Activated T-cell treated with anti-CD3 and anti-CD28 coated beads for 4 hours (primary cell): ENCODE results near the gene SRRM1.

Experiments used
- DNase-seq: peaks from one replicate; pipeline ENCODE4 v3.0.0-alpha.2; 2020

SRRM1 gene, protein sequence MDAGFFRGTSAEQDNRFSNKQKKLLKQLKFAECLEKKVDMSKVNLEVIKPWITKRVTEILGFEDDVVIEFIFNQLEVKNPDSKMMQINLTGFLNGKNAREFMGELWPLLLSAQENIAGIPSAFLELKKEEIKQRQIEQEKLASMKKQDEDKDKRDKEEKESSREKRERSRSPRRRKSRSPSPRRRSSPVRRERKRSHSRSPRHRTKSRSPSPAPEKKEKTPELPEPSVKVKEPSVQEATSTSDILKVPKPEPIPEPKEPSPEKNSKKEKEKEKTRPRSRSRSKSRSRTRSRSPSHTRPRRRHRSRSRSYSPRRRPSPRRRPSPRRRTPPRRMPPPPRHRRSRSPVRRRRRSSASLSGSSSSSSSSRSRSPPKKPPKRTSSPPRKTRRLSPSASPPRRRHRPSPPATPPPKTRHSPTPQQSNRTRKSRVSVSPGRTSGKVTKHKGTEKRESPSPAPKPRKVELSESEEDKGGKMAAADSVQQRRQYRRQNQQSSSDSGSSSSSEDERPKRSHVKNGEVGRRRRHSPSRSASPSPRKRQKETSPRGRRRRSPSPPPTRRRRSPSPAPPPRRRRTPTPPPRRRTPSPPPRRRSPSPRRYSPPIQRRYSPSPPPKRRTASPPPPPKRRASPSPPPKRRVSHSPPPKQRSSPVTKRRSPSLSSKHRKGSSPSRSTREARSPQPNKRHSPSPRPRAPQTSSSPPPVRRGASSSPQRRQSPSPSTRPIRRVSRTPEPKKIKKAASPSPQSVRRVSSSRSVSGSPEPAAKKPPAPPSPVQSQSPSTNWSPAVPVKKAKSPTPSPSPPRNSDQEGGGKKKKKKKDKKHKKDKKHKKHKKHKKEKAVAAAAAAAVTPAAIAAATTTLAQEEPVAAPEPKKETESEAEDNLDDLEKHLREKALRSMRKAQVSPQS

DNA sequence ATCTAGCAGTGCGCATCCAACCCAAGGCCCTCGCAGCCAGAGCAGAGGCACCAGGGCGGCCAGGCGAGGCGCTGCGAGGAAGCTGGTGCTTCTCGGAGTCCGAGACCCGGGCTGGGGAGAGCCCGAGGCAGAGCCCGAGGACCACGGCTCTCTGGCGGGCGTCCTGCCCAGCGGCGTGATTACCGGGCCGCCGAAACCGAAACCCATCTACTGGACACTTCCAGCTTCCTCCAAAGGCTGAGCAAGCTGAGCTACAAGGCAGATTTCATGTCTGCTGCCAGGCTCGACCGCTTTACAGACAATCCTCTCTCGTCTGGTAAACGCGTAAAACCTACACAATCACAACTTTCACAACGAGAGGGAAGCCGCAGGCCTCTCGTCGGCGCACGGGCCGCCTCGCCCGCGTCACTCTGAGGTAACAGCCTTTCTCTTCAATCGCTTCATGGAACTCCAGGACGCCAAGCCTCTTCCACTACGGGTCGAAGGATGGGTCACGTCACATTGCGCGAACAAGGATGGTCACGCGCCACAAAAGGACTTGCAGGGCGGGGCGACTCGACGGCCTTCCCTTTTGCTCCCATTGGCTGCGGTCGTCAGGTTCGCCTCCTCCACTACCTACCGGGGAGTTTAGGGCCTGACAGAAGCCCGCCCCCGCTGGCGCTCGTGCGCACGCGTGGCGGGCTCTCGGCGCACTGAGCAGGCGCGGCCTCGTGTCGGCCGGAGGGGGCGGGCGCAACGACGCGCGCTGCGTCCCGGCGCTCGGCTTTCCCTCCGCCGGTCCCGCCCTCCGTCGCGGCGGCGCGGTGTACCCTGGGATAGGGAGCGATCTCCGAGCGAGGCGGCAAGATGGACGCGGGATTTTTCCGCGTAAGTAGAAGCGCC, at the start of gene SRRM1:
TSS of gene SRRM1 (plus strand) at position 822 of the 882 bp plus-strand sequence. CDS start at position 847, 25 bp downstream.
- peak; percentile 97 for DNase-seq

DNA sequence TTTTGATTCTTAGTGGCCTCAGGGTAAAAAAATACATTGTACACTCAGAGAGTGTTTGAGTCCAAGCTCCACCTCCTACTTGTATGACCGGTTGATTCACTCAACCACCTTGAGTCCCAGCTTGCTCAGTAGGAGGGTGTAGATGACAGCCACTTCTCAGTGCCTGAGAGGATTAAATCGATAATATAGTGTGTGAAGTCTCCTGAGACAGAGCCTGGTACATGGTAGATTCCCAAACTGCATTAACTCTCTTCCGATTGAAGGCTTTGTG, 48.8 kb upstream of the SRRM1 start:
- no peak for DNase-seq

DNA sequence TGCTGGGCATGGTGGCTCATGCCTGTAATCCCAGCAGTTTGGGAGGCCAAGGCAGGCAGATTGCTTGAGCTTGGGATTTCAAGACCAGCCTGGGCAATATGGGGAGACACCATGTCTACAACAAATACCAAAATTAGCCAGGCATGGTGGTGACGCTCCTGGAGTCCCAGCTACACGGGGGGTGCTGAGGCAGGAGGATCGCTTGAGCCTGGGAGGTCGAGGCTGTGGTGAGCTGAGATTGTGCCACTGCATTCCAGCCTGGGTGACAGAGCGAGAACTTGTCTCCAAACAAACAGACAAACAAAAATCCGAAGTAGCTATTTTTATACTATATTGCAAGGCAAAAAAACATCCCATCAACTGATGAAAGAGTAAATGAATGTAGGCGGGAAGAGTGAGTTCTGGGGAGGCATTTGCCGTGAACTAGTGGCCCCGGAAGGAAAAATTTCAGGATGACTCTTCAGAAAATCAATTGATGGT, 46.7 kb upstream of the SRRM1 start:
- no peak for DNase-seq

DNA sequence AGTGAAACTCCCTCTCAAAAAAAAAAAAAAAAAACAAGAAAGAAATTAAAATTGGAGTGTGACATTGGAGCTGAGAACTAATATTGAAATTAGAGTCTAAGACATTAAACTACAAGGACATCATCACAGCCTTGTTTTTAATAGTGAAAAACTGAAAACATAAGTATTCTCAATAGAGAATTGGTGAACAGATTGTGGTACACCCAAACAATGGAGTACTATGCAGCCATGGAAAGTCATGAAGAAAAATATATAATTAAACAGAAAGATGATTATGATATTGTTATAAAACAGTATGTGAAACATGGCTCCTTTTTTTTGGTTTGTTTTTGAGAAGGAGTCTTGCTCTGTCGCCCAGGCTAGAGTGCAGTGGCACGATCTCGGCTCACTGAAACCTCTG, 43.8 kb upstream of the SRRM1 start:
- DNase-seq = no peak

DNA sequence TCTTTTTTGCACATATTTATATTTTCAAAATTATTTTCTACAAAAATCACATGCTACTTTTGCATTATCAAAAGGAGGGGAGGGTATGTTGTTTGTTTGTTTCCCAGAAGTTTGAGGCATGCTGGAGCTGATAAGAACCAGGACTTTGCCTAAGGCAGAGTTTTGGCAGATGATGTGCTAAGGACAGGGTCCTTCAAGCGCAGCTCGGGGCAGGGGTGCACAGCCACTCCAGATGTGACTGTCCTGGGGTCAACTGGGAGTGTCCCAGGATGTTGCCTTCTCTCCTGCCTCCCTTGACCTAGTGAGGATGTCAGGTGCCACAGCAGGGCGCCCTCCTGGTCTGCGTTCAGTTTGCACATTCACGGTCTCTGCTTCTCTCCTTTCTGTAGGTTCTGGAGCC, 42.6 kb upstream of the SRRM1 start:
- no peak for DNase-seq

DNA sequence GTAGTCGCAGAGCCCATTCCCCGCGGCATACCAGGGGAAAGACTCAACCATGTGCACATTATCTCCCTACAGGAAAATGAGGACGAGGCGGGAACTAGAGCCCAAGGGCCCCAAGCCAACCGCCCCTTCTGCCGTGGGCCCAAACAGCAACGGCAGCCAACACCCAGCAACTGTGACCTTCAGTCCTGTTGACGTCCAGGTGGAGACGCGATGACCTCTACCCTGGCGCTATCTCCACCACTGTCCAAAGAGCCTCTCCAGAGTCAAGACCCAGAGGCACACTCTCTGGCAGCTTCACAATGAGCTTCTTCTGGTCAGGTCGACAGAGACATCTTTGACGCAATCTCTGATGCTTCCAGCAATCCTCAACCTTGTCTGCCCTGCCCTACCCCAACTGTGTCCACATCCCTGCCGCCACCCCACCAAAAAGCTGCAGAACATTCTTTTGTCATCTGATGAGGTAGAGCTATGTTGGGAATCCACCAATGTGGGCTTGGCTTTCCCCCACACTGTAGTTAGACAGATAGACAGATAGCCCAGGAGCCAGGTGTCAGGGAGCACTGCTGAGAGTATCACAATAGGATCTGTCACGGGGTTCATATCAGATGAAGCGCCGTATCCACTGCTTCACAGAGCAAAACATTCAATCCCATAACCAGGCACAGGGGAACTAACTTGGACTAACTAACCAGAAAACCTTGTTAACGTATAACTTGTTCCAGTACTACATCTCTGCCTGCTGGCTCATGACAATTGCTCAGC, 37.4 kb upstream of the SRRM1 start:
- no peak for DNase-seq

DNA sequence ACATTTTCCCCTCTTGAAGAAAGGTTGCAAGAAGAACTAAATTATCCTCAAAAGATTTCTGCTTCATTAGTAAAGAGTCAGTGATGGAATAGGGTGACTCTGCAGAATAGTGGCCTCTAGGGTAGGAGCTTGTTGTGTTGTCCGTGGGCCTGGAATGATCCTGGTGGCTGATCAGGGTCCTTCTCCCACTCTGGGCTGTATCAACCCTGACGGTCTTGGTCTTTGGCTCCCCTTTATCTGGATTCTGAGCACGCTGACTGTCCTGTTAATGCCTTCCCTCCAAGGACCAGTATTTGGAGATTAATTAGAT, 36.9 kb upstream of the SRRM1 start:
- no peak for DNase-seq

DNA sequence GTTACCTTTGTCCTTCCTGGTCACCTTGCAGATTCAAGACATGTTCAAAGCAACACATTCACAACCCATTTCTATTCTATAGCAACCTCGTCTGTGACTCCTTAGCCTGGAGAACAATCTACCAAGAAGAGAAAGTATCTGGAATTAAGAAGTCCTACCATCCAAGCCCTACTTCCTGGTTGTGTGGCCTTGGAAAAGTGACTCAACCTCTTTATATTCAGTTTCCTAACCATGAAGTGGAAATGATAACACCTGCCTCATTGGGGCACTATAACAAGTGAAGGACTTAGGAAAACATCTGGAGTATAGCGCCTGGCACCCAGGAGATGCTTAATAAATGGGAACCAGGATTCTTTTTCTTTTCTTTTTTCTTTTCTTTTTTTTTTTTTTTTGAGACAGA, 36.5 kb upstream of the SRRM1 start:
- no peak for DNase-seq

DNA sequence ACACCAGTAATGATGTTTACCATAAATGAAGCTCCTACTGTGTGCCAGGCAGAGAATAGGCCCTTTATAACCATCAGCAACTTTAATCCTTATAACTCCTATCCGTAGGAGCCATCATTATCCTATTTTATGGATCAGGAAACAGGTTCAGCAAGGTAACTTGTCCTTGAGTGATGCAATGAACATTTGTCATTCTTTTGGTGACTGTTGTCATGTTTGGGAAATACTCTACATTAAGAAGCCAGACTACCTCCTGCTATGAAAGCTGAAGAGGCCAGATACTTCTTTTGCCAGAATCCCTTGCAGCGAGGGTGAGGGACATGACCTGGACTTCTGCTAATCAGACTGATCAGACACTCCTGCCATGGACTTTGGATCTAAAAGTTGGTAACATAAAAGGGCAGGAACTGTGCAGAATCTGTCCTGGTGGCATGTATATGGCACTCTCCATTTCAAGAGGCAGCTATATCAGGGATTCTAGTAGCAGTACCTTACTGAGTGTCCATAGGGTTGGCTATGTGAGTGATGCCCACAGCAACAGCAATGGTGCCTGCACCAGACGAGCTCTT, 33.1 kb upstream of the SRRM1 start:
- DNase-seq = no peak

DNA sequence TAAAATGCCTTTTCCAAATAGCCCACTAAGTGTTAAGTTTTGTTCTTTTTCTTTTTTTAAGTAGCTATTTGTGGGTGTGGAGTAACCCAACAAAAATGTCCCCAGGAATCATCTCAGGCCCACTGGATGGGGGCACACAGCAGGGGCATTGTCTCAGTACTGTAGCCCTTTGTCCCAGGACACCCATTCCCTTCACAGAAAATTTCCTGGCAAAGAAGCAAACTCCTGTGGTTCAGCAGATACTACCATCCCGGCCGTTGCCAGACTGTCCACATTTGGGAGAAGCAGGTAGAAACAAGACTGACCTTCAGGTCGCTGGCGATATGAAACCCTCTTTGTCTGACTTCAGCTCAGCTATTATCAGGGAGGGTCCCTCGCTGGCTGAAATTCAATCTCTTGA, 23.7 kb upstream of the SRRM1 start:
- no peak for DNase-seq

DNA sequence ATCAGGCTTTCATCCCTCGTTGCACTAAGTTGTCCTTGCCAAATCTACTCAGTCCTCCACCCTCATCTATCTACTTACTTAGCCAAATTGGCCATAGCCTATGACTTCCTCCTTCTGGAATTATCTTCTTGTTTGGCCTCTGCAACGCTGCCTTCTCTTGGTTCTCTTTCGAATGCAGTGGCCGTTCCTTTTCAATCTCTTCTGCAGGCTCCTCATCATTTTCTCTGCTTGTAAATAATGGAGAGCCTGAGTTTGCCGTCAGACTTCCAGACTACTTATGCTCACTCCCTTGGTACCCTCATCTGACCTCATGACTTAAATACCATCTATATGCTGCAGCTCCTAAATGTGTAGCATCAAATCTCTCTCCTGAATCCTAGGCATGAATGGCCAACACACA, 22.4 kb upstream of the SRRM1 start:
- DNase-seq = no peak

DNA sequence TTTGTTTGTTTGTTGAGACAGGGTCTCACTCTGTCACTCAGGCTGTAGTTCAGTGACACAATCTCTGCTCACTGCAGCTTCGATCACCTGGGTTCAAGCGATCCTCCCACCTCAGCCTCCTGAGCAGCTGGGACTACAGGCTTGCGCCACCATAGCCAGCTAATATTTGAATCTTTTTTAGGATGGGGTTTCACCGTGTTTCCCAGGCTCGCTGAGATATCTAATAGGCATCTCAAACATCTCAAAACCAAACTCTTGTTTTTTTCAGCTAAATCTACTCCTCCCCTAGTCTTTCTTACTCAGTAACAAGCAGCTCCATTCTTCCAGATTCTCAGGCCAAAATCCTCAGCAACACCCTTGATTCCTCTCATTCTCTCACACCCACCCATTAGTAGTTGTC, 22.0 kb upstream of the SRRM1 start:
- DNase-seq = no peak

DNA sequence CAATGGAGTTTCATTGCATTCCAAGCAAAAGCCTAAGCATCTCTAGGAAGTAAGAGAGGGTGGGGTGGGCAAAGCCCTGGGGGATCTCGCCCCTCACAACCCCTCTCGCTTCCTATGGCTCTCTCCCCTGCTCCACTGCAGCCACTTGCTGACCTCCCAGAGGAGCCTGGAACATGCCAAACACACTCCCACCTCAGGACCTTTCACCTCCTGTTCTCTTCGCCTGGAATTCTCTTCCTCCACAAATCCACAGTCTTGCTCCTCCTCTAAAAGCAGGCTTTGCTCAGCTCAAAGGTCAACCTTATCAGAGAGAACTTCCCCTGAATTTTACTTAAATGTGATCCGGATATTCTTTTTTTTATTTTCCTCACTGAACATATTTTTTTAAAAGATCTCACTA, 20.9 kb upstream of the SRRM1 start:
- no peak for DNase-seq

DNA sequence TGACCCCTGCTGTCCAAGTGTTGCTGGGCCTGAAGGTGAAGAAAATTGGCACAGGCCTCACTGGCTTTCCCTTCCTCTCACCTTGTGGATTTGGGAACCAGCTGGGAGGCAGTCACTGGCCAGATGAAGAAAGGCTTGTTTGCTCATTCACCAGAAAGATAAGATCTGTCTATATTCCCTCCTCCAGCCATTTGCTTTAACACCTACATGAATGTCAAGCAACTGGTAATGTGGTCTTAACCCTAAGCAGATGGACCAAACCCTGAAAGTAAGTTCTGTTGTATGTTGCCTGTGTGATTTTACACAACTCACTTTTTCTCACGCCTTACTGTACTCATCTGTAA, 10.3 kb upstream of the SRRM1 start:
- DNase-seq = no peak

DNA sequence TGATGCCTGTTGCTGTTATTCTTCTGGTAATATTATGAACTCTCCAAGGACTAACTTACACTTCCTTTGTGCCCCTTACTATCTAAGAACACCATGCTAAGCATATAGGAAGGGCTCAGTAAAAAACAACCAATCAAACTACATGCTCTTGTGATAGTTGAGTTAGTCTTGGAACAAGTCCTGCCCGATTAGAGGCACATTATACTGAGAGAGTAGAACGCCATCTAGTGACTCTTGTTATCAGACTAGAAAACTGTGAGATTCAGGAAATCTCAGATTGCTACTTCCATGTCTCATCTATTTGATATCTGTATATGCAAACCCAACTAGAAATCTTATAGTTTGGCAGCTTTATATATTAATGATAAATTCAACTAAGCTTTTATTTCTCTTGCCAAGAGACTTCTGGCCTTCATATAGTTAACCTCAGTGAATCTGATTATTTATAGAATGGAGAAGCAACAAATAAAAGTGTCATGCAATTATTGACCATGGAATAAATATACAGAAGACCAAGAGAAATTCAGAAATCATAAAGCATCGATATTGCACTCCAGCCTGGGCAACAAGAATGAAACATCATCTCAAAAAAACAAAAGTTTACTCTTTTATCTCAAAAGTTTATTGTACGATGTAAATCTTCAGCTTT, 7.8 kb upstream of the SRRM1 start:
- no peak for DNase-seq

DNA sequence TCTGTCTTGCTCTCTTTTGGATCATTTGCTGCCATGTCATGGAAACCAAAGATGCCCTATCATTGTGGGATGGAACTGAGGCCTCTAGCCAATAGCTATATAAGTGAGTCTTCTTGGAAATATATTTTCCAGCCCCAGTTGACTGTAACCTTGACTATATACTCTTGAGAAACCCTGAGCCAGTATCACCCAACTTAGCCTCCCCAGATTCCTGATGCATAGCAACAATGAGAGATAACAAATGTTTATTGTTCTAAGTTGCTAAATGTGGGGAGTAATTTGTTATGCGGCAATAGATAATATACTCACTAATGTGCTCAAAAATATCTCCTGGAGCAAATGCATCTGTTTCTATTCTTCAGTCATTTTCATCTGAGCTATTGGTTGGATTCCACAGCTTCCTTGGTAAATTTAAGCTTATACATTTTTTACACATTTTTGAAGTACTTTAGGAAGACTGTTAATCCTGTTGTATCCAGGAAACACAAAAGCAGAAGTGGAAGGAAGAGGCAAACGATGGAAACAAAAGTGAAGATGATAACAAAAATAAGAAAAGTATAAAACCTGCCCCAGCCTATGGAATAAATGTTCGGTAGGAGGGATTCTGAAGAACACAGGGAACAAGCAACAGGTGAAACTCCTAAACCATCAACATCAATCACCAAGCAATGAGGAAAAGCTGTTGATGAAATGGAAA, 6.3 kb upstream of the SRRM1 start:
- no peak for DNase-seq

DNA sequence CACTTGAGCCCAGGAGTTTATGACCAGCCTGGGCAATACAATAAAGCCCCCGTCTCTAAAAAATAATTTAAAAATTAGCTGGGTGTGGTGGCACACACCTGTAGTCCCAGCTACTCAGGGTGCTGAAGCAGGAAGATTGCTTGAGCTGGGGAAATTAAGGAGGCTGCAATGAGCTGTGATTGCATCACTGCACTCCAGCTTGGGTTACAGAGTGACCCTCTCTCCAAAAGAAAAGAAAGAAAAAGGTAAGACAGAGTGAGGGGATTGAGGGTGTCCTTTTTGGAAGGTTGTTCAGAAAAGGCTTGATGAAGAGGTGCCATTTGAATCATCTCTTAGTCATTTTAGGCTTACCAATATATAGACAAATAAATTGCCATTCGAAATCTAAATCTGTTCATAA, 4.0 kb upstream of the SRRM1 start:
- DNase-seq = no peak

DNA sequence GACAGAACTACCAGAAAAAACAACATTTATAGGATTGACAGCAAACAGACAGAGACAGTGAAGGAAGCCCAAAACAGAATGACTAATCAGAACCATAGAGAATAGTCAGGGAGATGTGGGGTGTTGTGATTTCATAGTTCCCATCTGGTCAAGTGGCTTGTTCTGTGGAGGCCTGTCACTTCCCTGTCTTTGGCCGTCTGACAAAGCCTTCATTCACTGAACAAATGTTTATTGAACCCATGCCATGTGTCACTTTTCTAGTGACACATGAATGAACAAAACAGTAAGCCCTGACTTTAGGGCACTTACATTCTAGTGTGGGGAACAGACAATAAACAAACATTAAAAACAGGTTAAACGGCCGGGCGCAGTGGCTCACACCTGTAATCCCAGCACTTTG, 3.2 kb upstream of the SRRM1 start:
- DNase-seq = no peak

DNA sequence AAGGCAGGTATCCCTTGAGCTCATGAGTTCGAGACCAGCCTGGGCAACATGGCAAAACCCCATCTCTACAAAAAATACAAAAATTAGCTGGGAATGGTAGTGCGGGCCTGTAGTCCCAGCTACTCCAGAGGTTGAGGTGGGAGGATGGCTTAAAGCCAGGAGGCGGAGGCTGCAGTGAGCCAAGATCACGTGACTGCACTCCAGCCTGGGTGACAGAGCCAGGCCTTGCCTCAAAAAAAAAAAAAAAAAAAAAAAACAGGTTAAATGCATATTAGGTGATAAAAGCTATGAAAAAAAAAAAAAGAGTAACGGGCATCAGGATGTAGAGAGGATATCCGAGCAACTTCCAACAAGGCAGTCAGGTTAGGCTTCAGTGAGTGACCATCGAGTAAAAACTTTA, 2.8 kb upstream of the SRRM1 start:
- DNase-seq = no peak

DNA sequence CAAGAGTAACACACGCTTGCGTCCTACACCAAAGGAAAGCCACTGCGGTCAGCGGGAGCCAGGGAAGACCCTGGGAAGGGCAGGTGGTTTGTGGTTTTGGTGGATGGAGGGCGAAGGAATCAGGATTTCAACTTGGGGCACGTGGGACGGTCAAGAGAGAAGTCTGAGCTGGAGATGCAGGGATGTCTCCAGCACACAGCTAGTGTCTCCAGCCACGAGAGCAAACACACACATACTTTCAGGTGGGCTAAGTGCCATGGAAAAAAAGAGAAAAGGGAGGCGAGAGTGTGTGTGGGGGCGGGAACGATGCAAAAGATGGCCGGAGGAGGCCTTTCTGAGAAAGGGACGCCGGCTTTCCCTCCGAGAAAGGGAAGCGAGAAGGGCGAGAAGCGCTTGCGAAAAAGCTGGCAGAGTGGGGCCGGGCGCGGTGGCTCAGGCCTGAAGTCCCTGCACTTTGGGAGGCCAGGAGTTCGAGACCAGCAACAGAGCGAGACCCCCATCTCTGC, 1.4 kb upstream of the SRRM1 start:
- peak; percentile 17 for DNase-seq
